Fibroblast of the aortic adventitia (primary cell): ENCODE measurements around the gene TMCO6. TPM values are rescaled to one million over a fixed set of nuclear protein-coding genes. Genes with fewer than 3 reads are reported as not detected.
"Not testable (repeated sequence)": the region's sequence is repeated elsewhere in the genome, so short reads cannot be mapped to it uniquely, and the experiment has no call there.

Experiments used
- DNase-seq: peaks from one replicate; pipeline ENCODE4 v3.0.0-alpha.2; 2010; ENCODE audit warnings: low read depth
- H3K4me3 ChIP-seq: 2 replicates; pipeline ENCODE4 v1.5.1; 2011; ENCODE audit warnings: low read depth, mild to moderate bottlenecking, control low read depth, low read length, moderate library complexity
- total RNA-seq: library from RNA; depleted of rRNA; stranded (reverse); fragments of >200 nt; gene quantifications from 2 replicates; pipeline ENCODE4 v1.2.3, GENCODE V29; 2012; ENCODE audit warnings: low replicate concordance
- TF ChIP-seq, protein P1 (sequence below): IDR thresholded peaks from 2 replicates; pipeline ENCODE4 v1.5.1; 2011; ENCODE audit warnings: mild to moderate bottlenecking, low read length, control low read depth, inconsistent platforms; ENCODE audit not compliant: insufficient read depth

Gene TMCO6
- total RNA-seq, 1 donor = 21.1 TPM

DNA sequence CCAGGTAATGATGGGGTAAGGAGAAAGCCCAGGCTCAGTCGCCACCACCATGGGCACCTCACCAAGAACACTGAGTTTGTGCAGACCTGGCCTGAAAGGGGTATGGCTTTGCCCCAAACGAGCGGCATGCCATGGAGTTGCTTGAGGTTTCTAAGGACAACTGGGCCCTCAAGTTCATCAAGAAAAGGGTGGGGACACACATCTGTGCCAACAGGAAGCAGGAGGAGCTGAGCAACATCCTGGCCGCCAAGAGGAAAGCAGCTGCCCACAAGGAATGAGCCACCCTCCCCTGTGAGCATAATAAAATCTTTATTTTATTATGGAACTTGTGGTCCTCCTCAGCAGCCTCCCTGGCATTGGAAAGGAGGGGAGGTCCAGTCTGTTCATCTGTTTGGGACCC is 30.1 kb upstream of the TMCO6 start:
- DNase-seq = no peak
- H3K4me3 ChIP-seq = no peak overlapping the region
- TF ChIP-seq, protein P1, sequence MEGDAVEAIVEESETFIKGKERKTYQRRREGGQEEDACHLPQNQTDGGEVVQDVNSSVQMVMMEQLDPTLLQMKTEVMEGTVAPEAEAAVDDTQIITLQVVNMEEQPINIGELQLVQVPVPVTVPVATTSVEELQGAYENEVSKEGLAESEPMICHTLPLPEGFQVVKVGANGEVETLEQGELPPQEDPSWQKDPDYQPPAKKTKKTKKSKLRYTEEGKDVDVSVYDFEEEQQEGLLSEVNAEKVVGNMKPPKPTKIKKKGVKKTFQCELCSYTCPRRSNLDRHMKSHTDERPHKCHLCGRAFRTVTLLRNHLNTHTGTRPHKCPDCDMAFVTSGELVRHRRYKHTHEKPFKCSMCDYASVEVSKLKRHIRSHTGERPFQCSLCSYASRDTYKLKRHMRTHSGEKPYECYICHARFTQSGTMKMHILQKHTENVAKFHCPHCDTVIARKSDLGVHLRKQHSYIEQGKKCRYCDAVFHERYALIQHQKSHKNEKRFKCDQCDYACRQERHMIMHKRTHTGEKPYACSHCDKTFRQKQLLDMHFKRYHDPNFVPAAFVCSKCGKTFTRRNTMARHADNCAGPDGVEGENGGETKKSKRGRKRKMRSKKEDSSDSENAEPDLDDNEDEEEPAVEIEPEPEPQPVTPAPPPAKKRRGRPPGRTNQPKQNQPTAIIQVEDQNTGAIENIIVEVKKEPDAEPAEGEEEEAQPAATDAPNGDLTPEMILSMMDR = no peak

DNA sequence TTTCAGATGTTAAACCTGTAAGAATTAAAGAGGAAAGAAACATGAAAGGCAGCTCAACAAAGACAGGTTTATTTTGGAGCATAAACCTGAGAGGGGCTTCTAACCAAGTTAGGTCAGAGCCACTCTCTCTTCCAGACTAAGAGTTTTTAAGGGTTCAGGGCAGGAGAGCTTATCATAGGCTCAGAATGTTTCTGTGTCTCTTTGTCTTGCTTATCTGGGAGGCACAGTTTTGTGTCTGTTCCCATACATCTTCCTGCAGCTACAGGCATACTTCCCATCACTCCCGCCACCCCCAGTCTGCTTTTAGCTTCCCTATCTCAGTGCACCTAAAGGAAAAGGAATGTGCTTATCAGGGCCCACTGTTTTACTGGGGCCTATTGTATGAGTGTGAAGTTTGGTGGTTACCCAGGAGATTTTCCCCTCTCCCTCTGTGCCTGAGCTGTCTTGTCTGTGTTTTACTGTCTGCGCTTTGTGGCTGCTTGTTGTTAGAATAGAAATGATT is 28.2 kb upstream of the TMCO6 start:
- DNase-seq = peak; percentile 71
- H3K4me3 ChIP-seq = no peak overlapping the region
- TF ChIP-seq, protein P1 = no peak

DNA sequence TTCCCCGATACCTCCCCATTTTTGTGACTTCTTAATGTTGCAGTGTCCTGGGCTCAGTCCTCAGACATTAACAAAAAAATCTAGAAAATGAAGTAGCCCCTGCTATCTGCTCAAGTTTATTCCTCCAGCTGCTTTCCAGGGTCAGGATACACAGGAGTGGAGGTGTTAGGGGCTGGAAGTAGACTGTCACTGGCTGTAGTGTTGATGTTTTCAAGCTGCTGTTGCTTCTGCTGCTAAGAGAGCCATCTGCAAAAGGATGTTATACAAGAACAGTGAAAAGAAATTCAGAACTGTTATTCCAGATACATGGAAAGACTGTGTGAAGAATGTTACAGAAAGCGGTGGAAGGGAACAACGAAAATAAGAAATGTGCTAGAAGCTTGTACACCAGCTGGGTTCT is 16.9 kb upstream of the TMCO6 start:
- DNase-seq = no peak
- H3K4me3 ChIP-seq = no peak overlapping the region
- TF ChIP-seq, protein P1 = no peak

DNA sequence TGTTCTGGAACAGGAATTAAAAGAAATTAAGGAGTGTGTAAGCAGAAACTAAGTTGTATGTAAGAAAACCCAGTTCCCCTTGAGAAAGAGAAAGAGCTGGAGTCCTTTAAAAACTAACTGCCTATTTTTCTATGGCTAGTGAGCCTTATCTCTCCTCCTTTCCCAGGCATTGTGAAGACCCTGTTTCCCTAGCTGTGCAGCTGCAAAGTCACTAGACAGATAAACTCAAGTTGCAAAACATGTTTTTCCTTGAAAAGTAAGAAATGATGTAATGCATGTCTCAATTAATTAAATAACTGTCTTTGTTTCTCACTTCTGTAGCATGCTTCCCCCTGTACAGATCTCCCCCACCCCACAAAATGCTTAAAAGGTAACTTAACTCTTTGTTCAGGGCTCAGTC is 16.2 kb upstream of the TMCO6 start:
- not testable (repeated sequence) for H3K4me3 ChIP-seq, DNase-seq

DNA sequence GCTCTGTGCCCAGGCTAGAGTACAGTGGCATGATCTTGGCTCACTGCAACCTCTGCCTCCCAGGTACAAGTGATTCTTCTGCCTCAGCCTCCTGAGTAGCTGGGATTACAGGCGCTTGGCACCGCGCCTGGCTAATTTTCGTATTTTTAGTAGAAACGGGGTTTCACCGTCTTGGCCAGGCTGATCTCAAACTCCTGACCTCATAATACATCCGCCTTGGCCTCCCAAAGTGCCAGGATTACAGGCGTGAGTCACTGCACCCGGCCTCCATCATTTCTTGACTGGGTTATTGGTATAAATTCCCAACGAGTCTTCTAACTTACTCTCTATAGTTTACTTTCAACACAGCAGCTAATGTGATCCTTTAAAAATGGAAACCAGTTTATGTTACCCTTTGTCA is 14.4 kb upstream of the TMCO6 start:
- not testable (repeated sequence) for H3K4me3 ChIP-seq, DNase-seq

DNA sequence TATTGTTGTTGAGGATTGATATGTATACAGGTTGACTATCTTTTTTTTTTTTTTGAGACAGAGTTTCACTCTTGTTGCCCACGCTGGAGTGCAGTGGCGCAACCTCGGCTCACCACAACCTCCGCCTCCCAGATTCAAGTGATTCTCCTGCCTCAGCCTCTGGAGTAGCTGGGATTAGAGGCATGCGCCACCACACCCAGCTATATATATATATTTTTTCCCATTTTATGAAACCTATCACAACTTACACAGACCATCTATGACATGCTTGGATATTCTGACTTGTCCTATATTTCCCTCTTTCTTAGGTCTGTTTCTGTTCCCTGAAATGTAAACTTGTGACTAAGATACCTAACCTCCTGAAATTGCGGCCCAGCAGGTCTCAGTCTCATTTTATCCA is 11.3 kb upstream of the TMCO6 start:
- TF ChIP-seq, protein P1 = no peak
- H3K4me3 ChIP-seq = no peak overlapping the region
- DNase-seq = no peak

DNA sequence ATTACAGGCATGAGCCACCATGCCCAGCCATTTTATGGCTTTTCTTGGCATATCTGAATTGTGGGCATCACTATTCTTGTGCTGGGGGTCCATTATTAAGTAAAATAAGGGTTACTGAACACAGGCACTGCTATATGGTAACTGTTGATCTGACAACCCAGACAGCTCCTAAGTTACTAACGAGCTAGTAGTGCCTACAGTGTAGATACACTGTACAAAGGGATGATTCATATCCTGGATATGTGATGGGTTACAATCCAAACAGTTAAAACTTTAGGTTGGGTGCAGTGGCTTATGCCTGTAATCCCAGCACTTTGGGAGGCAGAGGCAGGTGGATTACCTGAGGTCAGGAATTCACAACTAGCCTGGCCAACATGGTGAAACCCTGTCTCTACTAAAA is 10.5 kb upstream of the TMCO6 start:
- DNase-seq = peak; percentile 22
- TF ChIP-seq, protein P1 = no peak
- no peak overlapping the region for H3K4me3 ChIP-seq

DNA sequence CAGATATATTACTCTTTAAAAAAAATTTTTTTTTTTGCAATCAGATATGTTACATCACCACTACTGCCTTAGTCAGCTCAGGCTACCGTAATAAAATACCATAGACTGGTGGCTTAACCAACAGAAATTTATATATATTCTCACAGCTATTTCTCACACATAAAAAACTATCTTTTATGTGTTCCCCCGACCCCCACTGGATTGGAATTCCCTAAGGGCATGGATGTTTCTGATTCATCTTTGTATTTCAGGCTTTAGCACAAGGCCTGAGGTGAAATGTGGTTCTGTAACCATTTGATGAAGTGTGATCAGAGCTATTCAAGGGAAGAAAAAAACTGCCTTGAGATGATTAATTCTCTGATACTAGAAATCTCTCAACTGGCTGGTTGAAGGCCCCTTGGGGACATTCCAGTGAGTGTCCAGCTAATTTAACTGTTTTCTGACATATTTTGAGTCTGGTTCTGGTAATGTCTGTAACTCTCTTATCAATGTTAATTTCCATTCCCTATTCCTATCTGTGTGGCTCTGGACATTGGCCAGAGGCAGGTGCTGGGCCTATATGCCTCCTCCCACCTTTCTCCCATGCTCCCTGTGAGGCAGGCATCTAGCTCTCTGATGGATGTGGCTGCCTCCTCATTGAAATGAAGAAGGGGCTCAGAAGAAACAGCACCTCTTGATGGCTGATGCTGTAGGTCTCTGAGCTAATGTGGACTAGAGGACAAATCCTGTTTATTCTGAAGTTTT is 8.8 kb upstream of the TMCO6 start:
- H3K4me3 ChIP-seq = no peak overlapping the region
- TF ChIP-seq, protein P1 = no peak
- no peak for DNase-seq
